T-helper 17 cell (primary cell): ENCODE data around the gene DDAH1. TPM values are rescaled to one million over a fixed set of nuclear protein-coding genes. Genes with fewer than 3 reads are reported as not detected.
A peak's percentile ranks its signal among the peaks of the same experiment; 100 is the strongest.
"Not testable (repeated sequence)": the region's sequence is repeated elsewhere in the genome, so short reads cannot be mapped to it uniquely, and the experiment has no call there.

ENCODE experiments used
- ATAC-seq: fragments of 150-1000 bp; cut with Tn5 transposase; 2 replicates; pipeline ENCODE4 v1.10.0; 2021; ENCODE audit warnings: mild to moderate bottlenecking, moderate library complexity
- DNase-seq, 3 donors: peaks; one replicate each; pipeline versions ENCODE4 v3.0.0 to v3.0.0-alpha.2; 2020 to 2021
- H3K9me3 ChIP-seq: one replicate; pipeline ENCODE4 v1.7.0; 2013; ENCODE audit warnings: low read length, mild to moderate bottlenecking; ENCODE audit not compliant: control insufficient read depth, poor library complexity, severe bottlenecking
- H3K27ac Mint-ChIP-seq: one replicate; pipeline ENCODE4 v1.8.0; 2022; ENCODE audit warnings: mild to moderate bottlenecking, moderate library complexity, mixed read lengths
- H3K27me3 Mint-ChIP-seq: one replicate; pipeline ENCODE4 v1.8.0; 2022; ENCODE audit warnings: mixed read lengths
- H3K36me3 Mint-ChIP-seq: one replicate; pipeline ENCODE4 v1.8.0; 2022; ENCODE audit warnings: low read depth, mixed read lengths
- H3K4me1 Mint-ChIP-seq: one replicate; pipeline ENCODE4 v1.8.0; 2022; ENCODE audit warnings: mild to moderate bottlenecking, mixed read lengths
- H3K4me3 Mint-ChIP-seq: one replicate; pipeline ENCODE4 v1.8.0; 2022; ENCODE audit warnings: mild to moderate bottlenecking, moderate library complexity, mixed read lengths
- total RNA-seq, 4 donors: library from RNA in 2 of 4; stranded (reverse) in 2 of 4; gene quantifications; one replicate each; pipeline ENCODE4 v1.2.3 and lab custom pipeline; 2022 to 2026

The DDAH1 gene
- total RNA-seq, 2 donors from 2014 or later = not detected

- peaks cover 4% of the 10 kb centered on the region for H3K27me3 Mint-ChIP-seq
- peaks cover 2% of the 10 kb centered on the region for H3K36me3 Mint-ChIP-seq
- ATAC-seq (no peak), DNase-seq (no peak)
- H3K27ac Mint-ChIP-seq = no peak overlapping the region
- no peak overlapping the region for H3K4me3 Mint-ChIP-seq
- H3K9me3 ChIP-seq = no peaks in the 10 kb centered on the region
- no peaks in the 10 kb centered on the region for H3K4me1 Mint-ChIP-seq
These were observed 117.1 kb downstream of the DDAH1 start for GRCh38 chr1:85347908-85348307.

GRCh38 chr1:85347275-85347674 lies 117.7 kb downstream of the DDAH1 start:
- DNase-seq, H3K4me1 Mint-ChIP-seq, H3K27me3 Mint-ChIP-seq, H3K36me3 Mint-ChIP-seq, ATAC-seq, H3K4me3 Mint-ChIP-seq, H3K9me3 ChIP-seq, H3K27ac Mint-ChIP-seq: not testable (repeated sequence)

- H3K36me3 Mint-ChIP-seq = peaks cover 3% of the 10 kb centered on the region
- DNase-seq (no peak), ATAC-seq (no peak)
- H3K27ac Mint-ChIP-seq = no peak overlapping the region
- H3K27me3 Mint-ChIP-seq = peaks cover 18% of the 10 kb centered on the region
- H3K4me1 Mint-ChIP-seq = no peaks in the 10 kb centered on the region
- H3K4me3 Mint-ChIP-seq = no peak overlapping the region
- no peaks in the 10 kb centered on the region for H3K9me3 ChIP-seq
These were observed 120.7 kb downstream of the DDAH1 start for GRCh38 chr1:85344256-85344694.

GRCh38 chr1:85343612-85344255 lies 121.2 kb downstream of the DDAH1 start:
- H3K9me3 ChIP-seq = no peaks in the 10 kb centered on the region
- H3K27me3 Mint-ChIP-seq = peaks cover 18% of the 10 kb centered on the region
- H3K27ac Mint-ChIP-seq = no peak overlapping the region
- H3K4me1 Mint-ChIP-seq = no peaks in the 10 kb centered on the region
- DNase-seq (no peak), ATAC-seq (no peak)
- peaks cover 3% of the 10 kb centered on the region for H3K36me3 Mint-ChIP-seq
- no peak overlapping the region for H3K4me3 Mint-ChIP-seq

DNA sequence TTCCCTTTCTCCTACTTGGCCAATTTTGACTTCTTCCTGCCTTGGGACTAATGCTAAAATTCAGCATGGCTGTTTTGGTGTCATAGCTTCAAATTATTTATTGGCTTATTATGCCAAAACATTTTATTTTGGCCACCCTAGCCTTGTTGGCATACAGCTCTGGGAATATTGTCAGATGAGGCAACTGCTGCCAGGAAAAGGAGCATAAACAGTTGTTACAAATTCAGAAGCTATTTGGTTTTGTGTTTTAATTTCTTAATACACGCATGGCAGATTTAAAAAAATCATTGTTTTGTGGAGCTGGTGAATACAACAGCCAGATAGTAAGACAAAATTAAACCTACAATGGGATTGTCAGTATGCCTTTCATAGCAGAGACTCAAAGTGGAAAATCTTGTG lies 121.7 kb downstream of the DDAH1 start:
- no peak for ATAC-seq
- H3K9me3 ChIP-seq = no peaks in the 10 kb centered on the region
- DNase-seq = no peak
- H3K4me1 Mint-ChIP-seq = no peaks in the 10 kb centered on the region
- H3K27ac Mint-ChIP-seq = no peak overlapping the region
- peaks cover 3% of the 10 kb centered on the region for H3K36me3 Mint-ChIP-seq
- no peak overlapping the region for H3K4me3 Mint-ChIP-seq
- H3K27me3 Mint-ChIP-seq = peaks cover 18% of the 10 kb centered on the region

DNA sequence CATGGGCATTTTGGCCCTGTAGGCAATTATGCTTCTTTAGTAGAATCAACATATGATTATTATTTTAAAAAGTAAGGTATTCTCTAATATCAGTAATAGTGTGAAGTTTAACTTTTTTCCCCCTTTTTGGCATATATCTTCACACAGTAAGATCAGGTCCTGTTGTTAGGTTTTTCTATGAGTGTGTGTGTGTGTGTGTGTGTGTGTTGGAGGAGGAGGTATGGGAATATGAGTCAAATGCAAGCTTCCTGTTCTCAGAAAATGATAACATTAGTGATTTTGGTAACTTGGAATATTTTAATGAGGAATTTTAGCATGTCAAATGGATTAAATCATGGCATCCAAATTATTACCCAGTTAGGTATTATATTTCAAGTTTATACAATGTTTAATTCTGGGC lies 122.8 kb downstream of the DDAH1 start:
- H3K4me1 Mint-ChIP-seq = no peaks in the 10 kb centered on the region
- ATAC-seq (no peak), DNase-seq (no peak)
- peaks cover 24% of the 10 kb centered on the region for H3K27me3 Mint-ChIP-seq
- H3K27ac Mint-ChIP-seq = no peak overlapping the region
- no peaks in the 10 kb centered on the region for H3K9me3 ChIP-seq
- H3K4me3 Mint-ChIP-seq = no peak overlapping the region
- H3K36me3 Mint-ChIP-seq = peaks cover 3% of the 10 kb centered on the region

DNA sequence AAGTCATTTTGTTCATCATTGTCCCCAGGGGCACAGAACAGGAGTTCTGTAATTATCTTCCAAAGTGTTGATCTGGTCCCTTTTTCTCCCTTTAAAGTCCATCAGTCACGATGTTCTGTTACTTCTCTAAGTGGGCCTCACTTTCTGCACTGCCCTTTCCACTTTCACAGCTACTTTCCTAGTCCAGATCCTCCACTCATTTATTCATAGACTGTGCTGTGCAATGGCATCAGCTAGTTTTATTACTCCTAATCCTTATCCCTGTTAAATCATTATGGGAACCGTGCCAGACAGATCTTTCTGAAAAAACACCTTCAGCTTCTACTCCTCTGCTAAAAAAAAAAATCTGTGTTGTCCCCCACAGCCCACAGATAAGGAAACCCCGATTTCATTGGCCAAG lies 124.5 kb downstream of the DDAH1 start:
- H3K4me1 Mint-ChIP-seq = no peaks in the 10 kb centered on the region
- no peak overlapping the region for H3K27ac Mint-ChIP-seq
- no peak for ATAC-seq
- DNase-seq = no peak
- H3K4me3 Mint-ChIP-seq = no peak overlapping the region
- peaks cover 24% of the 10 kb centered on the region for H3K27me3 Mint-ChIP-seq
- H3K9me3 ChIP-seq = no peaks in the 10 kb centered on the region
- peaks cover 3% of the 10 kb centered on the region for H3K36me3 Mint-ChIP-seq

DNA sequence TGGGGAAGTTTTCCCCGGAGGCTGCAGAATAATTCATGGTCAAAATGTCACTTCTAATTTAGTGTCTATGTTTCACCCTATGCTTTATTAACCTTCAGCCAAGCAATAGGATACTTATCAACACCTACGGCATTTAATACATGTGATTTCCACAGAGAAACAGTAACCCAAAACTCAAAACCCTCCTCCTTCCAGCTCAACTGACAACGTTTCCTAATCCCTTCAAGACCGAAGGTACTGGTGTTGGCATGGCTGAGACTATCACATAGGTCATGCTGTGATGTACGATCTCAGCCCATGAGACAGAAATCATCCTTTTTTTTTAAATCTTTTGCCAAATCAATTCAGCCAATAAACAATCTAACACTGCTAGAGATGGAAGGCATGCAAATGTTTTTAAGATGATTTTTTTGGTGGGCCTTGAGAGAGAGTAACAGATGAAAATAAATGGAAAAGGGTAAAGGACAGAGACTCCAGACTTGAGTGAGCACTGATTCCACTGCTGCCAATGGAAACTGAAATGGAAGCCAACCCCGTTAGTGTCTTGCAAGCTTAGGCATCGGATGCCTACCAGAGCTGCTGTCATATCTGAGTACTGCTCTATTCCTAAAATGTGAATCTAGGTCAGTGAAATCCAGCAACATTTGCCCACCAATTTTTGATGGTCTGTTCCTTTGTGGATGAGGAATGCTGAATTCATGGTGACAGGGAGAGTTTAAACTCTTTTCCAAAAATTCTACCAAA lies 125.1 kb downstream of the DDAH1 start:
- no peak overlapping the region for H3K4me3 Mint-ChIP-seq
- no peak overlapping the region for H3K27ac Mint-ChIP-seq
- peaks cover 24% of the 10 kb centered on the region for H3K27me3 Mint-ChIP-seq
- H3K4me1 Mint-ChIP-seq = no peaks in the 10 kb centered on the region
- H3K36me3 Mint-ChIP-seq = peaks cover 3% of the 10 kb centered on the region
- ATAC-seq (no peak), DNase-seq (no peak)
- no peaks in the 10 kb centered on the region for H3K9me3 ChIP-seq

GRCh38 chr1:85339089-85339488 lies 125.9 kb downstream of the DDAH1 start:
- no peak overlapping the region for H3K27ac Mint-ChIP-seq
- DNase-seq (no peak), ATAC-seq (no peak)
- H3K4me1 Mint-ChIP-seq = no peaks in the 10 kb centered on the region
- H3K9me3 ChIP-seq = no peaks in the 10 kb centered on the region
- peaks cover 3% of the 10 kb centered on the region for H3K36me3 Mint-ChIP-seq
- H3K27me3 Mint-ChIP-seq = peaks cover 24% of the 10 kb centered on the region
- no peak overlapping the region for H3K4me3 Mint-ChIP-seq

DNA sequence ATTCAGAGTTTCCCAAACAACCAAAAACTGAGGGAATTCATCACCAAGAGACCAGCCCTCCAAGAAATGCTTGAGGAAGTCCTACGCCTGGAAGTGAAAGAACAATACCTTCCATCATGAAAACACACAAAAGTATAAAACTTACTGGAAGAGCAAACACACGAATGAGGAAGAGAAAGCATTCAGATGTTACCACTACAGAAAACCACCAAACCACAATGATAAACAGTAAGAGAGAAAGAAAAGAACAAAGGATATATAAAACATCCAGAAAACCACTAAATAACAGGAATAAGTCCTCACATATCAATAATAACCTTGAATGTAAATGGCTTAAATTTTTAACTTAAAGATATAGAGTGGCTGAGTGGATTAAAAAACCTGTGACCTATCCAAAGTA lies 130.0 kb downstream of the DDAH1 start:
- Mint-ChIP-seq H3K27me3 (peaks cover 11% of the 10 kb centered on the region), H3K36me3 (no peaks in the 10 kb centered on the region), H3K27ac (peak overlapping the region; percentile 1), H3K4me1 (no peaks in the 10 kb centered on the region), H3K4me3 (no peak overlapping the region)
- ATAC-seq (no peak), DNase-seq (no peak)
- no peaks in the 10 kb centered on the region for H3K9me3 ChIP-seq

DNA sequence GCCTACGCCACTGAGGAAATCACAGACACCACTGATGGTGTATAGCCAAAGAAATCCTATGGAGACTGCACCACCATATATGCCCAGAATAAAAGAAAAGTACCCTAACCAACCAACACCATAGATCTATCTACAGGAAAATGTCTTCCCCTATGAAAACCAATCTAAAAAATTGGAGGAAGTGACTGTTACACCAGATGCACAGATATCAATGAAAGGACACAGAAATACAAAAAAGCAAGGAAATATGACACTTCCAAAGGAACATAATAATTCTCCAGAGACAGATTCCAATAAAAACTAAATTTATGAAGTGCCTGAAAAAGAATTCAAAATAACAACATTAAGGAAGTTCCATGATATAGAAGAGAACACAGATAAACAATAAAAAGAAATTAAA lies 131.8 kb downstream of the DDAH1 start:
- Mint-ChIP-seq H3K4me3 (no peak overlapping the region), H3K36me3 (no peaks in the 10 kb centered on the region), H3K4me1 (no peaks in the 10 kb centered on the region), H3K27me3 (peaks cover 16% of the 10 kb centered on the region), H3K27ac (no peak overlapping the region)
- no peak for ATAC-seq
- no peaks in the 10 kb centered on the region for H3K9me3 ChIP-seq
- DNase-seq = no peak

DNA sequence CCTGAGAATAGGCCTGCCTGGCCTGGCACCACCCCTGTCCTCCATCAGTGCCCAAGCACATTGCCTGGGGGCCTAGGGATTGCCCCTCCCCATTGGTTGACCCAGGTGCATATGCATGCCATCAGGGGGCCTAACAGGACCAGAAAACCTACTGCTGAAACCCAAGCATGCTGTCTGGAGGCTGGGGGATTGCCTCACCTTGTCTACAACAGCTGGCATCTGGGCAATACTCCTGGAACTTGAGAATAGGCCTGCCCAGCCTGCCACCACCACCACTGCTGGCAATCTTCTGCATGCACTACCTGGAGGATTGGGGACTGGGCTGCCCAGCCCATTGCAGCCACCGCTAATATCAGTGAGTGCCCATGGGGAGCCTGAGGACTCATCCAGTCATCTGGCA lies 132.4 kb downstream of the DDAH1 start:
- no peak for DNase-seq
- H3K27me3 Mint-ChIP-seq = peaks cover 16% of the 10 kb centered on the region
- H3K27ac Mint-ChIP-seq = no peak overlapping the region
- ATAC-seq = no peak
- H3K4me3 Mint-ChIP-seq = no peak overlapping the region
- no peaks in the 10 kb centered on the region for H3K9me3 ChIP-seq
- H3K4me1 Mint-ChIP-seq = no peaks in the 10 kb centered on the region
- H3K36me3 Mint-ChIP-seq = no peaks in the 10 kb centered on the region

DNA sequence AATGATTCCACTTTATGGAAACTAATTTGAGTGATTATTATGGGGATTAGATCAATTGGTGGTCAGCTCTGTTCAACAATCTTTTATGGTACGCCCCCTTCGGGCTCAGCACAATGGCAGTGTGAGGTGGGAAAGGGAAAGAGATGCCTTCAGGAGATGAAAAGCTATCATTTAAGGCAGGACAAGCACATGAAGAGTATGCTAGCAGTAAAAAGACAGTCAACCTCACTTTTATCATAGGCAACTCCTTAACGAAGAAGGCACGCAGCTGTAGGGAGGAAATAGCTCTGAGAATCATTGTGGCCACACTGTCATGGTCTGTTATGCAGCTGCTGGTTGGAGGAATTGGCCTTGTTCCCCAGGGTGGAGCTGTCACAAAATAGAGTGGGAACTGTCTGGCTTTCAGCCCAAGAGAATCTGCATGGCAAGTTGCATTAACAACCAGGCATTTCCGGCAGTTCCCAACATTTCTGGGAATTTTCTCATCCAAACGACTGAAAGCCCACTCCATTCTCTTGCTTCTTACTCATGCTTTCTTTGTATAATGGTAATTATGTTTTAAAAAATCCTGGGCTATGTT lies 134.2 kb downstream of the DDAH1 start:
- no peaks in the 10 kb centered on the region for H3K36me3 Mint-ChIP-seq
- H3K27me3 Mint-ChIP-seq = peaks cover 19% of the 10 kb centered on the region
- H3K9me3 ChIP-seq = no peaks in the 10 kb centered on the region
- DNase-seq (no peak), ATAC-seq (no peak)
- no peak overlapping the region for H3K27ac Mint-ChIP-seq
- H3K4me3 Mint-ChIP-seq = no peak overlapping the region
- no peaks in the 10 kb centered on the region for H3K4me1 Mint-ChIP-seq
